Neural progenitor cell (in vitro differentiated cells): ENCODE measurements around the gene GPR68.
"Not testable (repeated sequence)": the region's sequence is repeated elsewhere in the genome, so short reads cannot be mapped to it uniquely, and the experiment has no call there.

Experiments used
- EZH2 ChIP-seq: fragments of 200-600 bp; sonication (generic); IDR thresholded peaks from 2 replicates; pipeline ENCODE4 v1.6.1; 2017; ENCODE audit warnings: antibody characterized with exemption, mild to moderate bottlenecking, moderate library complexity
- EZH2phosphoT487 ChIP-seq: fragments of 200-600 bp; sonication (generic); IDR thresholded peaks from 2 replicates; pipeline ENCODE4 v1.6.1; 2017; ENCODE audit warnings: antibody characterized with exemption
- TF ChIP-seq, protein P1 (sequence below): fragments of 200-600 bp; sonication (generic); IDR thresholded peaks from 2 replicates; pipeline ENCODE4 v1.5.1; 2017; ENCODE audit warnings: antibody characterized with exemption, mild to moderate bottlenecking

DNA sequence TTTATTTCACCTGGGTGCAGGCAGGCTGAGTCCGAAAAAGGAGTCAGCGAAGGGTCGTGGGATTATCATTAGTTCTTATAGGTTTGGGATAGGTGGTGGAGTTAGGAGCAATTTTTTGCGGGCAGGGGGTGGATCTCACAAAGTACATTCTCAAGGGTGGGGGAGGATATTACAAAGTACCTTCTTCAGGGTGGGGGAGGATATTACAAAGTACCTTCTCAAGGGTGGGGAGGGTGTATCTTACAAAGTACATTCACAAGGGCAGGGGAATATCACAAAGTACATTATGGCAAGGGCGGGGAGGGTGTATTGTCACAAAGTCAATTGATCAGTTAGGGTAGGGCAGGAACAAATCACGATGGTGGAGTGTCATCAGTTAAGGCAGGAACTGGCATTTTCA is 43.7 kb downstream of the GPR68 start:
- TF ChIP-seq, protein P1, sequence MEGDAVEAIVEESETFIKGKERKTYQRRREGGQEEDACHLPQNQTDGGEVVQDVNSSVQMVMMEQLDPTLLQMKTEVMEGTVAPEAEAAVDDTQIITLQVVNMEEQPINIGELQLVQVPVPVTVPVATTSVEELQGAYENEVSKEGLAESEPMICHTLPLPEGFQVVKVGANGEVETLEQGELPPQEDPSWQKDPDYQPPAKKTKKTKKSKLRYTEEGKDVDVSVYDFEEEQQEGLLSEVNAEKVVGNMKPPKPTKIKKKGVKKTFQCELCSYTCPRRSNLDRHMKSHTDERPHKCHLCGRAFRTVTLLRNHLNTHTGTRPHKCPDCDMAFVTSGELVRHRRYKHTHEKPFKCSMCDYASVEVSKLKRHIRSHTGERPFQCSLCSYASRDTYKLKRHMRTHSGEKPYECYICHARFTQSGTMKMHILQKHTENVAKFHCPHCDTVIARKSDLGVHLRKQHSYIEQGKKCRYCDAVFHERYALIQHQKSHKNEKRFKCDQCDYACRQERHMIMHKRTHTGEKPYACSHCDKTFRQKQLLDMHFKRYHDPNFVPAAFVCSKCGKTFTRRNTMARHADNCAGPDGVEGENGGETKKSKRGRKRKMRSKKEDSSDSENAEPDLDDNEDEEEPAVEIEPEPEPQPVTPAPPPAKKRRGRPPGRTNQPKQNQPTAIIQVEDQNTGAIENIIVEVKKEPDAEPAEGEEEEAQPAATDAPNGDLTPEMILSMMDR: not testable (repeated sequence)
- TF ChIP-seq EZH2phosphoT487, EZH2: not testable (repeated sequence)
